Natural killer cell (primary cell): ENCODE measurements around the gene FAXC. TPM values are rescaled to one million over a fixed set of nuclear protein-coding genes. Genes with fewer than 3 reads are reported as not detected.

Experiments
- ATAC-seq, 3 donors: fragments of 150-1000 bp in 2 of 3; fragments of 200-7000 bp in 1 of 3; cut with Tn5 transposase; 1 replicate in 1 of 3; 2 replicates in 2 of 3; pipeline ENCODE4 v1.10.0; 2021; ENCODE audit warnings: mild to moderate bottlenecking in 2 of 3, moderate library complexity in 2 of 3
- DNase-seq, 2 donors: peaks; one replicate each; pipeline versions ENCODE4 v3.0.0 to v3.0.0-alpha.2; 2013 to 2021; ENCODE audit warnings: mixed read lengths in 1 of 2
- H3K27ac ChIP-seq: one replicate; pipeline ENCODE4 v1.5.1; 2013; ENCODE audit warnings: mild to moderate bottlenecking, low read length
- H3K27me3 ChIP-seq: one replicate; pipeline ENCODE4 v1.6.1; 2013; ENCODE audit warnings: low read length; ENCODE audit not compliant: control insufficient read depth, insufficient read depth
- H3K36me3 ChIP-seq: one replicate; pipeline ENCODE4 v1.6.1; 2013; ENCODE audit warnings: low read length; ENCODE audit not compliant: control insufficient read depth, insufficient read depth
- H3K4me1 ChIP-seq: one replicate; pipeline ENCODE4 v1.6.1; 2013; ENCODE audit warnings: low read length; ENCODE audit not compliant: control insufficient read depth, insufficient read depth
- H3K4me3 ChIP-seq: one replicate; pipeline ENCODE4 v1.5.1; 2013; ENCODE audit warnings: low read length
- H3K9me3 ChIP-seq: one replicate; pipeline ENCODE4 v1.6.1; 2013; ENCODE audit warnings: low read length; ENCODE audit not compliant: control insufficient read depth, insufficient read depth
- H3K27ac Mint-ChIP-seq, 2 donors: one replicate each; pipeline ENCODE4 v1.8.0; 2022; ENCODE audit warnings: mild to moderate bottlenecking in 2 of 2, mixed read lengths in 2 of 2, moderate library complexity in 1 of 2
- H3K27me3 Mint-ChIP-seq, 2 donors: one replicate each; pipeline ENCODE4 v1.8.0; 2022; ENCODE audit warnings: low read depth in 2 of 2, mixed read lengths in 2 of 2
- H3K36me3 Mint-ChIP-seq: one replicate; pipeline ENCODE4 v1.8.0; 2022; ENCODE audit warnings: mixed read lengths
- H3K4me1 Mint-ChIP-seq, 2 donors: one replicate each; pipeline ENCODE4 v1.8.0; 2022; ENCODE audit warnings: mixed read lengths in 2 of 2
- H3K4me3 Mint-ChIP-seq: one replicate; pipeline ENCODE4 v1.8.0; 2022; ENCODE audit warnings: mild to moderate bottlenecking, moderate library complexity, mixed read lengths
- H3K9me3 Mint-ChIP-seq, 2 donors: one replicate each; pipeline ENCODE4 v1.8.0; 2022; ENCODE audit warnings: mixed read lengths in 2 of 2
- WGBS: methylation state at CpG from one replicate; pipeline ENCODE4 v1.1.7; 2013; ENCODE audit warnings: missing lambda C conversion rate; ENCODE audit not compliant: insufficient coverage; 5-methylcytosine and 5-hydroxymethylcytosine counted together
- intact Hi-C: fragments of 100-400 bp; cut with micrococcal nuclease; formaldehyde crosslinking; loops from one replicate; pipeline ENCODE4 v1.14.2; 2022
- total RNA-seq, 4 donors: library from RNA; stranded (reverse); fragments of 120-200 nt in 1 of 4; gene quantifications; one replicate each; pipeline versions ENCODE4 v1.2.3 to v1.2.4, GENCODE V29; 2013 to 2022
- TF ChIP-seq, protein P1 (sequence below): fragments of 200-600 bp; IDR thresholded peaks from one replicate; pipeline ENCODE4 v1.8.0; 2022; ENCODE audit warnings: antibody characterized with exemption

The FAXC gene
- total RNA-seq, 3 donors from 2014 or later (not counting 1 experiment from before 2014, with no cell fraction given) = not detected

DNA sequence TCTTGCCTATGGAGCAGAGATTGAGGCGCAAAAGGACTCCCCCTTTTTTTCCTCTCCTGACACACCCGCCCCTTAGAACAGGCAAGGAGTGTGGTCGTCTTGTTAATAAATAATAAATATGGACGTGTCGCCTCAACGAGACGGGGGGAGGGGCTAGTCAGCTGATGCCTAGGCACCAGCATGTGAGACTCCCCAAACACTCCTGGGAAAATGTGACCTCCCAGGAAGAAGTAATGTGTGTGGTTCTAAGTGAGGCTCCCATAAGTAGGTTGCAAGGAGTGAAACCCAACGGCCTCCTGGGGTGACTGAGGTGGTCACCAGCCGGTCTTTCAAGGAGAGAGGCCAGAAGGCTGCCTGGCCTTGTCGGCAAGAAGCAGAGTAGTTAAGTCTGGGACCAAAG, 1.1 kb upstream of the FAXC start:
- 29% methylated on average over 8 of the region's 10 CpGs for WGBS
- Mint-ChIP-seq H3K36me3 (no peaks in the 10 kb centered on the region), H3K27ac (no peak overlapping the region), H3K27me3 (peaks cover 42 to 68% of the 10 kb centered on the region in 2 donors), H3K9me3 (no peaks in the 10 kb centered on the region), H3K4me1 (no peaks in the 10 kb centered on the region), H3K4me3 (no peak overlapping the region)
- Histone ChIP-seq H3K4me3 (no peak overlapping the region), H3K36me3 (no peaks in the 10 kb centered on the region), H3K4me1 (no peaks in the 10 kb centered on the region), H3K27ac (no peak overlapping the region), H3K9me3 (no peaks in the 10 kb centered on the region), H3K27me3 (peaks cover 20% of the 10 kb centered on the region)
- intact Hi-C loops = no loop called here
- TF ChIP-seq, protein P1, sequence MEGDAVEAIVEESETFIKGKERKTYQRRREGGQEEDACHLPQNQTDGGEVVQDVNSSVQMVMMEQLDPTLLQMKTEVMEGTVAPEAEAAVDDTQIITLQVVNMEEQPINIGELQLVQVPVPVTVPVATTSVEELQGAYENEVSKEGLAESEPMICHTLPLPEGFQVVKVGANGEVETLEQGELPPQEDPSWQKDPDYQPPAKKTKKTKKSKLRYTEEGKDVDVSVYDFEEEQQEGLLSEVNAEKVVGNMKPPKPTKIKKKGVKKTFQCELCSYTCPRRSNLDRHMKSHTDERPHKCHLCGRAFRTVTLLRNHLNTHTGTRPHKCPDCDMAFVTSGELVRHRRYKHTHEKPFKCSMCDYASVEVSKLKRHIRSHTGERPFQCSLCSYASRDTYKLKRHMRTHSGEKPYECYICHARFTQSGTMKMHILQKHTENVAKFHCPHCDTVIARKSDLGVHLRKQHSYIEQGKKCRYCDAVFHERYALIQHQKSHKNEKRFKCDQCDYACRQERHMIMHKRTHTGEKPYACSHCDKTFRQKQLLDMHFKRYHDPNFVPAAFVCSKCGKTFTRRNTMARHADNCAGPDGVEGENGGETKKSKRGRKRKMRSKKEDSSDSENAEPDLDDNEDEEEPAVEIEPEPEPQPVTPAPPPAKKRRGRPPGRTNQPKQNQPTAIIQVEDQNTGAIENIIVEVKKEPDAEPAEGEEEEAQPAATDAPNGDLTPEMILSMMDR = no peak
- DNase-seq = no peak
- ATAC-seq = no peak

DNA sequence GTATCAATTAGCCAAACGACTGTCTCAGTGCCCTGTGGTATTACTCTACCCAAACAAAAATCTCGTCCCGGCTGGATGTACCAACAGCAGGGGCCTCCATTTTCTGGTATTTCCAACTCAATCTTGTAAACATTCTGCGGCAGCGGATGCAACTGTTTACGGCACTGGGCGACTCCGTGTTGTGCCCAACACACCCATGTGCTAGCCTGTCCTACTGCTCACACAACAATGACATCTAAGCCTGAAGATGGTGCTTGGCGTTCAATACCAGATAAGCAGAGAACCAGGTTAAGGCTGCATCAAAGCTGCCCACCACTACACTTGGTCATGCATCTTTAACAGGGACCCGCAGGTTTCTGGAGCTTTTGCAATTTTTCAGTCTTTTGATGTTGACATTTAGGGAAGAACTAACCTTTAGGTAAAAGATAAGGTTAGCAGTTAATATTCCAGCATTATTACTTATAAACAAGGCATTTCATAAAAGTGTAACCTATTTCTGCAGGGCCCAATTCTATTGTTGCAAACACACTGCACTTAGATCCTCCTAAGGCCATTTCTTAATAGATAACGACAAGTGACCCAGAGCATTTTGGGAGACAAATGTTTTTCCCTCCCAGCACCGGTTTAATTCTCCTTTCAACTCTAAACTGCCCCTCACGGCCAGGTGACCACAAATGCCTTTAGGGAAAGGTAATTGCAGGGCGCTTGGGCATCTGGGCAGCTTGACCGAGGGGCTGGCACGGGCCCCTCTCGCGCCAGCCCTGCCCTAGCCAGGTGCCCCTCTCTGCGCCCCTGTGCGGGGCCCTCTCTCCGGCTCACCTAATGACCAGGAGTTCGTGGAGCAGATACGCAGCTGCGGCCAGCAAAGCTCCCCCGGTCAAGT, 945 bp downstream of the FAXC start:
- DNase-seq (no peak), ATAC-seq (no peak)
- Histone ChIP-seq H3K36me3 (no peaks in the 10 kb centered on the region), H3K27me3 (peaks cover 20% of the 10 kb centered on the region), H3K27ac (no peak overlapping the region), H3K9me3 (no peaks in the 10 kb centered on the region), H3K4me3 (no peak overlapping the region), H3K4me1 (no peaks in the 10 kb centered on the region)
- H3K4me3 Mint-ChIP-seq = no peak overlapping the region
- peaks cover 46 to 73% of the 10 kb centered on the region in 2 donors for H3K27me3 Mint-ChIP-seq
- WGBS = 60% methylated on average over 24 of the region's 25 CpGs
- intact Hi-C loops = no loop called here
- no peaks in the 10 kb centered on the region for H3K36me3 Mint-ChIP-seq
- TF ChIP-seq, protein P1 = no peak
- no peaks in the 10 kb centered on the region for H3K9me3 Mint-ChIP-seq
- no peak overlapping the region for H3K27ac Mint-ChIP-seq
- no peaks in the 10 kb centered on the region for H3K4me1 Mint-ChIP-seq

DNA sequence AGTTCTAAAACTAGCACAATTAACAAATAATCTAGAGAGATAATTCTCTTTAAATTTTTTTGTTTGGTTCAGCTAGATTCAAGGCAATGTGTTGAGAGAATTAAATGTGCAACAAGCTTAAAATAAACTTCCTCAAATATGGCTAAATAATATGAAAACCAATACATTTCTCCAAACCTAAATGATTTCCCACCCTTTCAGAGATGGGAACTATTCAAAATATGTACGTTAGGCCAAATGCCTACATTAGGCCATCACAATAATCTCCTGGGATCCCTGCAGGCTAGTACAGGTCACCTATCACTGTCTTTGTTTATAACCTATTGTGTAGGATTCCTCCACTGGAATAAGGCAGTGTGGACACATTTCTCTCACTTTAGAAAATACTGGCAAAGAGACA, 1.7 kb downstream of the FAXC start:
- ATAC-seq (no peak), DNase-seq (no peak)
- intact Hi-C loops = no loop called here
- Mint-ChIP-seq H3K4me1 (no peaks in the 10 kb centered on the region), H3K4me3 (no peak overlapping the region), H3K27ac (no peak overlapping the region), H3K36me3 (no peaks in the 10 kb centered on the region), H3K9me3 (no peaks in the 10 kb centered on the region), H3K27me3 (peaks cover 43 to 74% of the 10 kb centered on the region in 2 donors)
- Histone ChIP-seq H3K27me3 (peaks cover 20% of the 10 kb centered on the region), H3K27ac (no peak overlapping the region), H3K36me3 (no peaks in the 10 kb centered on the region), H3K4me1 (no peaks in the 10 kb centered on the region), H3K4me3 (no peak overlapping the region), H3K9me3 (no peaks in the 10 kb centered on the region)
- WGBS = 100% methylated on average over 1 of the region's 1 CpG
- TF ChIP-seq, protein P1 = no peak
